Natural killer cell (primary cell): ENCODE data around the gene MT1X. TPM values are rescaled to one million over a fixed set of nuclear protein-coding genes. Genes with fewer than 3 reads are reported as not detected.

Source experiments
- ATAC-seq, 3 donors: fragments of 150-1000 bp in 2 of 3; fragments of 200-7000 bp in 1 of 3; cut with Tn5 transposase; 1 replicate in 1 of 3; 2 replicates in 2 of 3; pipeline ENCODE4 v1.10.0; 2021; ENCODE audit warnings: mild to moderate bottlenecking in 2 of 3, moderate library complexity in 2 of 3
- DNase-seq, 2 donors: peaks; one replicate each; pipeline versions ENCODE4 v3.0.0 to v3.0.0-alpha.2; 2013 to 2021; ENCODE audit warnings: mixed read lengths in 1 of 2
- H3K27ac ChIP-seq: one replicate; pipeline ENCODE4 v1.5.1; 2013; ENCODE audit warnings: mild to moderate bottlenecking, low read length
- H3K27me3 ChIP-seq: one replicate; pipeline ENCODE4 v1.6.1; 2013; ENCODE audit warnings: low read length; ENCODE audit not compliant: control insufficient read depth, insufficient read depth
- H3K36me3 ChIP-seq: one replicate; pipeline ENCODE4 v1.6.1; 2013; ENCODE audit warnings: low read length; ENCODE audit not compliant: control insufficient read depth, insufficient read depth
- H3K4me1 ChIP-seq: one replicate; pipeline ENCODE4 v1.6.1; 2013; ENCODE audit warnings: low read length; ENCODE audit not compliant: control insufficient read depth, insufficient read depth
- H3K4me3 ChIP-seq: one replicate; pipeline ENCODE4 v1.5.1; 2013; ENCODE audit warnings: low read length
- H3K9me3 ChIP-seq: one replicate; pipeline ENCODE4 v1.6.1; 2013; ENCODE audit warnings: low read length; ENCODE audit not compliant: control insufficient read depth, insufficient read depth
- H3K27ac Mint-ChIP-seq, 2 donors: one replicate each; pipeline ENCODE4 v1.8.0; 2022; ENCODE audit warnings: mild to moderate bottlenecking in 2 of 2, mixed read lengths in 2 of 2, moderate library complexity in 1 of 2
- H3K27me3 Mint-ChIP-seq, 2 donors: one replicate each; pipeline ENCODE4 v1.8.0; 2022; ENCODE audit warnings: low read depth in 2 of 2, mixed read lengths in 2 of 2
- H3K36me3 Mint-ChIP-seq: one replicate; pipeline ENCODE4 v1.8.0; 2022; ENCODE audit warnings: mixed read lengths
- H3K4me1 Mint-ChIP-seq, 2 donors: one replicate each; pipeline ENCODE4 v1.8.0; 2022; ENCODE audit warnings: mixed read lengths in 2 of 2
- H3K4me3 Mint-ChIP-seq: one replicate; pipeline ENCODE4 v1.8.0; 2022; ENCODE audit warnings: mild to moderate bottlenecking, moderate library complexity, mixed read lengths
- H3K9me3 Mint-ChIP-seq, 2 donors: one replicate each; pipeline ENCODE4 v1.8.0; 2022; ENCODE audit warnings: mixed read lengths in 2 of 2
- WGBS: methylation state at CpG from one replicate; pipeline ENCODE4 v1.1.7; 2013; ENCODE audit warnings: missing lambda C conversion rate; ENCODE audit not compliant: insufficient coverage; 5-methylcytosine and 5-hydroxymethylcytosine counted together
- intact Hi-C: fragments of 100-400 bp; cut with micrococcal nuclease; formaldehyde crosslinking; loops from one replicate; pipeline ENCODE4 v1.14.2; 2022
- total RNA-seq, 4 donors: library from RNA; stranded (reverse); fragments of 120-200 nt in 1 of 4; gene quantifications; one replicate each; pipeline versions ENCODE4 v1.2.3 to v1.2.4, GENCODE V29; 2013 to 2022
- TF ChIP-seq, protein P1 (sequence below): fragments of 200-600 bp; IDR thresholded peaks from one replicate; pipeline ENCODE4 v1.8.0; 2022; ENCODE audit warnings: antibody characterized with exemption

MT1X gene
- total RNA-seq, 3 donors from 2014 or later (not counting 1 experiment from before 2014, with no cell fraction given): 17.6 to 23.1 (median 20.0) TPM

DNA sequence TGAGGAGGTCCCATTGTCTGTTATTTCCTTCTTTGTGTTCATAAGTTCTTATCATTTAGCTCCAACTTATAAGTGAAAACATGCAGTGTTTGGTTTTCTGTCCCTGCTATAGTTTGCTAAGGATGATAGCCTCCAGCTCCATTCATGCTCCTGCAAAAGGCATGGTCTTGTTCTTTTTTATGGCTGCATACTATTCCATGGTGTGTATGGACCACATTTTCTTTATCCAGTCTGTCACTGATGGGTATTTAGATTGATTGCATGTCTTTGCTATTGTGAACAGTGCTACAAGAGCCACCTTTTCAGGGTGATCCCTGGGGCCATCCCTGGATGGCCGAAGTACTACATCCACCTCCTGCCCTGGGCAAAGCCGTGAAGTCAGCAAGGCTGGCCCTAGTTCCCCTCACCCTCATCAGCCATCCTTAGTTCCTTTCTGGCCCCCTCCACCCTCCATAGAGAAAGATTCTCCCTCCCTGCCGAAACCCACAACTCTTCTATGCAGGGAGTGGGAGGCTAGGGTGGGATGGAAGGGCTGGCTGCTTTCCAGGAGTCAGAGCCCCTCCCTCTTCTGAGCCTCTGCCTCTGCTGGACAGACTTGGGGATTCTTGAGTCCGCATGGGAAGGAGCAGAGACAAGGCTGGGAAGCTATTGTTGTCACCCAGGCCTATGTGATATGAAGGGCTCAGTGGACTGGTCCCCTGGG lies 8.3 kb downstream of the MT1X start:
- Histone ChIP-seq H3K4me3 (no peak overlapping the region), H3K9me3 (no peaks in the 10 kb centered on the region), H3K4me1 (no peaks in the 10 kb centered on the region), H3K27me3 (no peaks in the 10 kb centered on the region), H3K27ac (no peak overlapping the region), H3K36me3 (no peaks in the 10 kb centered on the region)
- DNase-seq (no peak), ATAC-seq (no peak)
- Mint-ChIP-seq H3K27me3 (peaks cover 7 to 20% of the 10 kb centered on the region in 2 donors), H3K27ac (no peak overlapping the region), H3K36me3 (no peaks in the 10 kb centered on the region), H3K4me1 (no peaks in the 10 kb centered on the region), H3K9me3 (no peaks in the 10 kb centered on the region), H3K4me3 (no peak overlapping the region)
- intact Hi-C loops: no loop called here
- 97% methylated on average over 3 of the region's 4 CpGs for WGBS
- TF ChIP-seq, protein P1, sequence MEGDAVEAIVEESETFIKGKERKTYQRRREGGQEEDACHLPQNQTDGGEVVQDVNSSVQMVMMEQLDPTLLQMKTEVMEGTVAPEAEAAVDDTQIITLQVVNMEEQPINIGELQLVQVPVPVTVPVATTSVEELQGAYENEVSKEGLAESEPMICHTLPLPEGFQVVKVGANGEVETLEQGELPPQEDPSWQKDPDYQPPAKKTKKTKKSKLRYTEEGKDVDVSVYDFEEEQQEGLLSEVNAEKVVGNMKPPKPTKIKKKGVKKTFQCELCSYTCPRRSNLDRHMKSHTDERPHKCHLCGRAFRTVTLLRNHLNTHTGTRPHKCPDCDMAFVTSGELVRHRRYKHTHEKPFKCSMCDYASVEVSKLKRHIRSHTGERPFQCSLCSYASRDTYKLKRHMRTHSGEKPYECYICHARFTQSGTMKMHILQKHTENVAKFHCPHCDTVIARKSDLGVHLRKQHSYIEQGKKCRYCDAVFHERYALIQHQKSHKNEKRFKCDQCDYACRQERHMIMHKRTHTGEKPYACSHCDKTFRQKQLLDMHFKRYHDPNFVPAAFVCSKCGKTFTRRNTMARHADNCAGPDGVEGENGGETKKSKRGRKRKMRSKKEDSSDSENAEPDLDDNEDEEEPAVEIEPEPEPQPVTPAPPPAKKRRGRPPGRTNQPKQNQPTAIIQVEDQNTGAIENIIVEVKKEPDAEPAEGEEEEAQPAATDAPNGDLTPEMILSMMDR: no peak

DNA sequence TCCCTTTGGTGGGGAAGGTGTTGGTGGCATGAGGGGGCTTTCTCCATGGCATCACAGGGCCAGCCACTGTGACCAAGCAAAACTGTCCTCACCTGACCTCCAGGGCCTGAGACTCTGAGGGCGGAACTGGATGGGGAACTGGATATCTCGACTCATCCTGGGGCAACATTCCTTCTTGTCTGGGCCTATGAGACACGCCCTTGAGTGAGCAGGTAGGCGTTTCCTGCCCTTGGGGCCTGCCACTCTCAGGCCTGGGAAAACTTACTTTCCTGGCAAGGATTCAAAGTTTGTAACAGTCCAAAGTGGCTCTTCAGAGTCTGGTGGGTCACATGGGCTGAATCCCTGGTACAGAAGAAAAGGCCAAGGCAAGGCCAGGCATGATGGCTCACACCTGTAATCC lies 9.6 kb downstream of the MT1X start:
- 87% methylated on average over 4 of the region's 4 CpGs for WGBS
- H3K27me3 ChIP-seq: no peaks in the 10 kb centered on the region
- no peaks in the 10 kb centered on the region for H3K9me3 ChIP-seq
- no peaks in the 10 kb centered on the region for H3K36me3 ChIP-seq
- H3K27ac ChIP-seq: no peak overlapping the region
- TF ChIP-seq, protein P1: no peak
- Mint-ChIP-seq H3K27ac (no peak overlapping the region), H3K27me3 (peaks cover 7 to 20% of the 10 kb centered on the region in 2 donors), H3K4me1 (no peaks in the 10 kb centered on the region), H3K36me3 (no peaks in the 10 kb centered on the region), H3K9me3 (no peaks in the 10 kb centered on the region), H3K4me3 (no peak overlapping the region)
- ATAC-seq: no peak
- no peak for DNase-seq
- intact Hi-C loops: no loop called here
- H3K4me1 ChIP-seq: no peaks in the 10 kb centered on the region
- H3K4me3 ChIP-seq: no peak overlapping the region

DNA sequence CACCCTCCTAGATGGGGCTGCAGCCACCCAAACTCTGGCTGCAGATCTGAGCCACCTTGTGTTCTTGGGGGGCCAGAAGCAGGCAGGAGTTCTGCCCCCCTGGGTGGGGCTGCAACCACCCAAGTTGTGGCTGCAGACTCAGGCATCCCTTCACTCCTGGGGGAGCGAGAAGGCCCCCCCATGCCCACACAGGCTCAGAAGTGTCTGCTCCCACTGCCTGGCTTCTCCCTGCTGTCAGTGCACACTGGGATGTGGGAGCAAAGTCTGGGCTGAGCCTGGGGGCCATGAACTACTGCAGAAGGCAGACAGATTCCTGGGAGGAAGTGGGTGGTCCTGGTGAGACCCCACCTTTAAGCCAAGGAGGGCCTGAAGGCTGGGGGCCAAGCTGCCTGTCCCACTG lies 13.0 kb downstream of the MT1X start:
- no peaks in the 10 kb centered on the region for H3K27me3 ChIP-seq
- no peaks in the 10 kb centered on the region for H3K4me1 ChIP-seq
- H3K36me3 ChIP-seq: no peaks in the 10 kb centered on the region
- intact Hi-C loops: no loop called here
- Mint-ChIP-seq H3K27me3 (peaks cover 4 to 6% of the 10 kb centered on the region in 2 donors), H3K4me3 (no peak overlapping the region), H3K9me3 (no peaks in the 10 kb centered on the region), H3K27ac (no peak overlapping the region), H3K36me3 (no peaks in the 10 kb centered on the region), H3K4me1 (no peaks in the 10 kb centered on the region)
- H3K27ac ChIP-seq: no peak overlapping the region
- peaks cover 3% of the 10 kb centered on the region for H3K9me3 ChIP-seq
- WGBS: 58% methylated on average over 1 of the region's 1 CpG
- no peak overlapping the region for H3K4me3 ChIP-seq
- DNase-seq (no peak), ATAC-seq (no peak)
- TF ChIP-seq, protein P1: no peak
